WERI-Rb-1 (cell line): ENCODE data around the gene WSCD2.

ENCODE experiments used
- DNase-seq: peaks from one replicate; pipeline ENCODE4 v3.0.0-alpha.2; 2020
- H3K27ac ChIP-seq: fragments of 250-450 bp; sonication (Bioruptor Pico); 2 replicates; pipeline ENCODE4 v1.5.1; 2020; ENCODE audit warnings: mild to moderate bottlenecking, moderate library complexity
- H3K27me3 ChIP-seq: fragments of 250-450 bp; sonication (Bioruptor Pico); 2 replicates; pipeline ENCODE4 v1.5.1; 2021; ENCODE audit warnings: mild to moderate bottlenecking, low read depth, moderate library complexity; ENCODE audit not compliant: insufficient read depth, severe bottlenecking
- H3K36me3 ChIP-seq: fragments of 250-450 bp; sonication (Bioruptor Pico); 2 replicates; pipeline ENCODE4 v1.5.1; 2020; ENCODE audit warnings: mild to moderate bottlenecking, moderate library complexity
- H3K4me3 ChIP-seq: 2 replicates; pipeline ENCODE4 v1.5.1; 2011; ENCODE audit warnings: low read depth, mild to moderate bottlenecking, control low read depth, low read length
- H3K9me3 ChIP-seq: fragments of 250-450 bp; sonication (Bioruptor Pico); 2 replicates; pipeline ENCODE4 v1.5.1; 2021; ENCODE audit warnings: mild to moderate bottlenecking, moderate library complexity; ENCODE audit not compliant: severe bottlenecking
- TF ChIP-seq, protein P1 (sequence below): IDR thresholded peaks from 2 replicates; pipeline ENCODE4 v1.5.1; 2011; ENCODE audit warnings: low read depth, mild to moderate bottlenecking, control low read depth, inconsistent platforms, low read length

Gene WSCD2

DNA sequence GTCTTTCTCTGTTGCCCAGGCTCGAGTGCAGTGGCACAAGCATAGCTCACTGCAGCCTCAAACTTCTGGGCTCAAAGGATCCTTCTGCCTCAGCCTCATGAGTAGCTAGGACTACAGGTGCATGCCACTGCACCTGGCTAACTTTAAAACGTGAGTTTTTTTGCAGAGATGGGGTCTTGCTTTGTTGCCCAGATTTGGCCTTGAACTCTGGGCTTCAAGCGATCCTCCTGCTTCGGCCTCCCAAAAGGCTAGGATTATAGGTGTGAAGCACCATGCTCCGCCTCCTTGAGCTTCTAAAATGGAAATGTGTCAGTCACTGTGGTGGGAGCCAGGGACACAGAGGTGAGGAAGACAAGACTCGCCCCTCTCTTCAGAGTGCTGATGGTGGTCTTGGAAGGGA is 45.6 kb downstream of the WSCD2 start:
- DNase-seq = no peak
- H3K4me3 ChIP-seq = no peak overlapping the region
- no peaks in the 10 kb centered on the region for H3K9me3 ChIP-seq
- H3K27me3 ChIP-seq = peaks cover 22% of the 10 kb centered on the region
- H3K27ac ChIP-seq = no peak overlapping the region
- H3K36me3 ChIP-seq = no peaks in the 10 kb centered on the region
- TF ChIP-seq, protein P1, sequence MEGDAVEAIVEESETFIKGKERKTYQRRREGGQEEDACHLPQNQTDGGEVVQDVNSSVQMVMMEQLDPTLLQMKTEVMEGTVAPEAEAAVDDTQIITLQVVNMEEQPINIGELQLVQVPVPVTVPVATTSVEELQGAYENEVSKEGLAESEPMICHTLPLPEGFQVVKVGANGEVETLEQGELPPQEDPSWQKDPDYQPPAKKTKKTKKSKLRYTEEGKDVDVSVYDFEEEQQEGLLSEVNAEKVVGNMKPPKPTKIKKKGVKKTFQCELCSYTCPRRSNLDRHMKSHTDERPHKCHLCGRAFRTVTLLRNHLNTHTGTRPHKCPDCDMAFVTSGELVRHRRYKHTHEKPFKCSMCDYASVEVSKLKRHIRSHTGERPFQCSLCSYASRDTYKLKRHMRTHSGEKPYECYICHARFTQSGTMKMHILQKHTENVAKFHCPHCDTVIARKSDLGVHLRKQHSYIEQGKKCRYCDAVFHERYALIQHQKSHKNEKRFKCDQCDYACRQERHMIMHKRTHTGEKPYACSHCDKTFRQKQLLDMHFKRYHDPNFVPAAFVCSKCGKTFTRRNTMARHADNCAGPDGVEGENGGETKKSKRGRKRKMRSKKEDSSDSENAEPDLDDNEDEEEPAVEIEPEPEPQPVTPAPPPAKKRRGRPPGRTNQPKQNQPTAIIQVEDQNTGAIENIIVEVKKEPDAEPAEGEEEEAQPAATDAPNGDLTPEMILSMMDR = no peak

DNA sequence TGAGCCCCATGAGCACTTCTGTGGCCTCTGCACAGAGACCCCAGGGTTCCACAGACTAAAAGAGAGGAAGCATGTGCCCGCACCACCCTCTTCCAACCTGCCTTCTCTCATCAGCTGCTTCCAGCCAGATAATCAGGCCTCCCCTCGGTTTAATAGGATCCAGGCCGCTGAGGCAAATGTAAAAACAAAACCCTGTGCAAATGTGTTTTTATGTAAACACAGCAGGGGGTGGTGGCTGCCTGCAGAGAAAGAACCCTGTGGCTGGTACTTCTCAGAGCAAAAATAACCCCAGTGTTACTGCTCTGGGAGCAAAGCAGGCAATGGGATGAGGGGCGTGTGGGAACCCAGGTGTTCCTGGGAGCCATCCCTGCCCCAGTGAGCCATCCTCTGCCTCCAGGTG is 46.2 kb downstream of the WSCD2 start:
- Histone ChIP-seq H3K9me3 (no peaks in the 10 kb centered on the region), H3K27me3 (peaks cover 18% of the 10 kb centered on the region), H3K36me3 (no peaks in the 10 kb centered on the region), H3K4me3 (no peak overlapping the region), H3K27ac (no peak overlapping the region)
- TF ChIP-seq, protein P1 = no peak
- no peak for DNase-seq

DNA sequence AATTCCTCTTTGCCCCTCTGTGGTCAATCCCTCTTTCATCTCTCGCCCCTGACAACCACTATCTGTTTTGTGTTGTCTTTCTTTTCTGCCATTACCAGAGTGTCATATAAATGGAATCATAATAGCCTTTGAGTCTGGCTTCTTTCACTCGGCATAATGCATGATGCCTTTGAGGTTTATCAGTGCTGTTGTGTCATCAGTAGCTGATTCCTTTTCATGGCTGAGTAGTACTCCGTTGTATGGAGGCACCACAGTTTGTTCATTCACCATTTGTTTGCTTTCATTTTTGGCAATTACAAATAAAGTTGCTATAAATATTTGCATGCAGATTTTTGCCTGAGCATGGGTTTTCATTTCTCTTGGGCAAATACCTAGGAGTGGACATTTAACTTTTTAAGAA is 47.2 kb downstream of the WSCD2 start:
- no peak for DNase-seq
- TF ChIP-seq, protein P1 = no peak
- Histone ChIP-seq H3K27ac (no peak overlapping the region), H3K9me3 (no peaks in the 10 kb centered on the region), H3K27me3 (peaks cover 16% of the 10 kb centered on the region), H3K4me3 (no peak overlapping the region), H3K36me3 (no peaks in the 10 kb centered on the region)

DNA sequence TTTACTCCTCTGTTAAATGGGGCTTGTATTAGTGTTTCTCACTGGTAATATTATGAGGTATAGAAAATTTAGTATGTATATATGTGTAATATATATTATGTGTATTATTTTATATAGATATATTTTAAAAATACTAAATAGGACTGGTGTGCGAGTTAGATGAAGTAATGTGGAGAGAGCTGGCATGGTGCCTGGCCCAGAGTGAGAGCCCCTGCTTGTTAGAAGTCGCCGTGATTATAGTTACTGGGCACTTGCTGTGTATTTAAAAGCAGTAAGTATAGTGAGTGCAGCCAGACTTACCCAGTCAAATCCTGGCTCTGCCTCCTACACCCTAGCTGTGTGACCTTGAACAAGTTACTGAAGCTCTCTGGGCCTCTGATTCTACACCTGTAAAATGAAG is 48.0 kb downstream of the WSCD2 start:
- Histone ChIP-seq H3K4me3 (no peak overlapping the region), H3K27me3 (peaks cover 16% of the 10 kb centered on the region), H3K9me3 (no peaks in the 10 kb centered on the region), H3K36me3 (no peaks in the 10 kb centered on the region), H3K27ac (no peak overlapping the region)
- TF ChIP-seq, protein P1 = no peak
- DNase-seq = no peak

DNA sequence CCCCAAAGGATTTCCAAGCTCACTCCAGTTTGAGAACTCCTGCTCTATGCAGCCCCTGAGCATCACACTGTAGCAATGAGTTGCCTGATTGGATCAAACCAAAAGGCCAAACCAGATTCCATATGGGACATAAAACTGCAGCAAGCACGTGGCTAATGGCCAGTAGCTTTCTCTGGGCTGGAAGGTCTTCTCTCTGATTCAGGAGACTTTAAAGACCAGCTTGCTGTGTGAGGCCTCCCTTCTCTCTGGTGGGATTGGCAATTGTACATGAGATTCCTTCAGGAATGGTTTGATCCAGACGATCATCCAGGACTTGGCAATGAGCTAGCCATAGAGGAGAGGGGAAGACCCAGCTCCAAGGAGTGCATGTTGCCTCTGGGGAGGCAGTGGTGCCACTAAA is 50.2 kb downstream of the WSCD2 start:
- TF ChIP-seq, protein P1 = no peak
- H3K27ac ChIP-seq = no peak overlapping the region

DNA sequence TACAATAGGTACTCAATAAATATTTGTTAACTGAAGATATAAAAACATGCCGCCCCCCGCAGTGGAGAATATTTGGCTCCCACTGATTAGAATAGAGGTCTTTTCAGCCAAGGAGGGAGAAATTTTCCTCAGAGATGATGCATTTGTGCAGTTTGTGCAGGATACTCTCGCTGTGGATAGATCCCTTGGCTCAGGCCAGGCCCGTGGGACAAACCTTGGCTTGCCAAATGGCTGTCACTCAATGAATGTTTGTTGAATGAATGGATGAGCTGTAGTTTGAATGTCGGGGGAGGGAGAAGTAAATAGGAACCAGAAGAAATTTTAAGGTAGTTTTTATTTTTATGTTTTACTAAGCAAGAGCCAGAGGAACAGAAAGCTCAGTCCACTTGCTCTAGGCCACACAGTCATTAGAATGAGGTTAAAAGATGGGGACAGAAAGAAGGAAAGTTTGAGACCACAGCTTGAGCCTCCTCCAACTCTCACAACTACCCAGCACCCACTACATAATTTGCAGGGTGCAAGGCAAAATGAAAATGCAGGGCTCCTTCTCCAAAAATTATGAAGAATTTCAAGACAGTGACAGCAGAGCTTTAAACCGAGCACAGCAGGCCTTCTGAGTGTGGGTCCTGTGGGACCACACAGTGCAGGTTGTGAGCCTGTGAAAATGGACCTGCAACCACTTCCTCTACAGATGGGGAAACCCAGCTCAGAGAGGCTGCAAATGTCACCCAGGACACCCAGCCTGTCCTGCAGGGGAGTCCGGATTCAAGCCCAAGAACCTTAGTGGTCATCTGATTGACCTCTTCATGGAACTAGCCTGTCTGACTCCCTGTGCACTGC is 51.4 kb downstream of the WSCD2 start:
- Histone ChIP-seq H3K27me3 (peaks cover 14% of the 10 kb centered on the region), H3K36me3 (no peaks in the 10 kb centered on the region), H3K27ac (no peak overlapping the region), H3K9me3 (no peaks in the 10 kb centered on the region), H3K4me3 (no peak overlapping the region)
- TF ChIP-seq, protein P1 = no peak
- no peak for DNase-seq

More for the DNA sequence above, 50.2 kb downstream of the WSCD2 start:
- Histone ChIP-seq H3K27me3 (peaks cover 17% of the 10 kb centered on the region), H3K4me3 (no peak overlapping the region), H3K36me3 (no peaks in the 10 kb centered on the region), H3K9me3 (no peaks in the 10 kb centered on the region)
- DNase-seq = no peak
